Keratinocyte (primary cell): ENCODE results near the gene FTH1.

ENCODE experiments used
- CTCF ChIP-seq, 3 experiments: IDR thresholded peaks in 1 of 3; conservative IDR thresholded peaks in 1 of 3; optimal IDR thresholded peaks in 1 of 3; 2 replicates in 2 of 3; 3 replicates in 1 of 3; pipeline versions ENCODE3 to v1.5.1; 2011; ENCODE audit warnings: low read length in 3 of 3, mild to moderate bottlenecking in 3 of 3, moderate library complexity in 2 of 3, control low read depth in 1 of 3, inconsistent platforms in 1 of 3; ENCODE audit not compliant: insufficient read depth in 2 of 3; ENCODE audit errors: extremely low read depth in 1 of 3
- EZH2 ChIP-seq: IDR thresholded peaks from one replicate; pipeline ENCODE4 v1.6.1; 2012; ENCODE audit warnings: inconsistent platforms, mild to moderate bottlenecking, low read length, moderate library complexity

- TF ChIP-seq CTCF (optimal IDR thresholded peaks at IDR 0.05 in 1 of 3, IDR thresholded peaks at IDR 0.05 in 1 of 3, conservative IDR thresholded peaks at IDR 0.05 in 1 of 3; ENCODE audit: extremely low read depth in 1 of 3, insufficient read depth in 2 of 3, low read length in 3 of 3) (no peak), EZH2 (no peak)
Observed at GRCh38 chr11:62012832-62013461, 45.5 kb upstream of the FTH1 start.
